Right ventricle myocardium inferior (tissue), 1 donor: ENCODE measurements around the gene GLS. TPM values are rescaled to one million over a fixed set of nuclear protein-coding genes. Genes with fewer than 3 reads are reported as not detected.
"Not testable (repeated sequence)": the region's sequence is repeated elsewhere in the genome, so short reads cannot be mapped to it uniquely, and the experiment has no call there.

Source experiments
- ATAC-seq: fragments of 200-7000 bp; cut with Tn5 transposase; one replicate; pipeline ENCODE4 v1.9.1; 2020; ENCODE audit warnings: mild to moderate bottlenecking, moderate library complexity
- DNase-seq: peaks from one replicate; pipeline ENCODE4 v3.0.0; 2021; ENCODE audit errors: missing footprints
- intact Hi-C: fragments of 100-400 bp; cut with DNase I; formaldehyde crosslinking; loops from one replicate; pipeline ENCODE4 v1.11.0; 2022
- total RNA-seq: library from RNA; stranded (reverse); fragmentation: NEBNext Ultra II Directional; extraction: Animal tissue kit (Norgen Biotek cat#: 25700); gene quantifications from one replicate; pipeline ENCODE4 v1.2.1, GENCODE V29; 2021
- donor health status: DM: no; HTN: yes; CAD: no; lungs with severe emphysema.

GLS gene
- total RNA-seq, 1 donor from 2014 or later: 44.8 TPM

DNA sequence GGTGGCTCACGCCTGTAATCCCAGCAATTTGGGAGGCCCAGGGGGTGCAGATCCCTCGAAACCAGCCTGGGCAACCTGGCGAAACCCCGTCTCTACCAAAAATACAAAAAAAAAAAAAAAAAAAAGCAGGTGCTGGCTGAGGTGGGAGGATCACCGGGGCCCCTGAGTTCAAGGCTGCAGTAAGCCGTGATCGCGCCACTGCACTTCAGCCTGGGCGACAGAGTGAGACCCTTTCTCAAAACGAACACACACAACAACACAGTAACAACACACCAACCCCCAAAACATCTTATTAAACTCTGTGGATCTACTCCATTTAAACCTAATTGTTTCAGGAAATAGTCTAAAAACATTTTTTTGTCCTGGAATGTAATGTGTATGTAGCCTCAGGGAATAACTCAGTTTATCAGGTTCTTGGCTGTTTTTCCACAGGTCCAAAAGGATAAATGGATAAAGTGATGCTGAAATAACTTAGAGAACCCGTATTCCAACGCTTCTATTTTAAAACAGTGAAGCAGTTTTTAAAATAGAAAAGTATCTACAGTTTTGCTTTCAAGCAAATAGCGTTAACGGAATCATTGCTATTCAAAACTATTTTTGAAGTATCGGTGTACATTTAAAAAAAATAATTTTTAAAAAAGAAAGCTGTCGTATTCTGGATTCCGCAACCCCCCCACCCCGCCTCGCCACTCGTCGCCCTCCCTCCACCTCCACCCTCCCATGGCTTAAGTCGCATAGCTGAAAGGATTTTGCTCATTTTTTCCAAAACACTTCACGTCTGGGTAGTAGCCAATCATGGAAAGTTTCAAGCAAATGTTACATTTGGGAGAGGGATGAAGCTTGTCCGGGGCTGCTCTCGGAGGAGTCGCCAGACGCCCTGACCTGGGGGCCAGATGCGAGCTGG is 895 bp upstream of the GLS start:
- intact Hi-C loops: loop anchor here (2.0 kb wide), 1 partner anchor 141 kb away; no protein-coding TSS in a partner anchor
- peak; percentile 24 for ATAC-seq
- peak; percentile 44 for DNase-seq

DNA sequence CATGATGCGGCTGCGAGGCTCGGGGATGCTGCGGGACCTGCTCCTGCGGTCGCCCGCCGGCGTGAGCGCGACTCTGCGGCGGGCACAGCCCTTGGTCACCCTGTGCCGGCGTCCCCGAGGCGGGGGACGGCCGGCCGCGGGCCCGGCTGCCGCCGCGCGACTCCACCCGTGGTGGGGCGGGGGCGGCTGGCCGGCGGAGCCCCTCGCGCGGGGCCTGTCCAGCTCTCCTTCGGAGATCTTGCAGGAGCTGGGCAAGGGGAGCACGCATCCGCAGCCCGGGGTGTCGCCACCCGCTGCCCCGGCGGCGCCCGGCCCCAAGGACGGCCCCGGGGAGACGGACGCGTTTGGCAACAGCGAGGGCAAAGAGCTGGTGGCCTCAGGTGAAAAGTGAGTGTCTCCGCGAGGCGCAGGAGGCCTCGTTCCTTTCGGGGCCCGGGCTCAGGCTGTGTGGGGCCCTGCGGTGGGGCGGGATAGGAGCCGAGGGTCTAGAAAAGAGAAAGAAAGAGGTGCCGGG is 520 bp downstream of the GLS start:
- intact Hi-C loops: loop anchor here (2.0 kb wide), 1 partner anchor 140 kb away; no protein-coding TSS in a partner anchor
- ATAC-seq (peak; percentile 4), DNase-seq (no peak)

DNA sequence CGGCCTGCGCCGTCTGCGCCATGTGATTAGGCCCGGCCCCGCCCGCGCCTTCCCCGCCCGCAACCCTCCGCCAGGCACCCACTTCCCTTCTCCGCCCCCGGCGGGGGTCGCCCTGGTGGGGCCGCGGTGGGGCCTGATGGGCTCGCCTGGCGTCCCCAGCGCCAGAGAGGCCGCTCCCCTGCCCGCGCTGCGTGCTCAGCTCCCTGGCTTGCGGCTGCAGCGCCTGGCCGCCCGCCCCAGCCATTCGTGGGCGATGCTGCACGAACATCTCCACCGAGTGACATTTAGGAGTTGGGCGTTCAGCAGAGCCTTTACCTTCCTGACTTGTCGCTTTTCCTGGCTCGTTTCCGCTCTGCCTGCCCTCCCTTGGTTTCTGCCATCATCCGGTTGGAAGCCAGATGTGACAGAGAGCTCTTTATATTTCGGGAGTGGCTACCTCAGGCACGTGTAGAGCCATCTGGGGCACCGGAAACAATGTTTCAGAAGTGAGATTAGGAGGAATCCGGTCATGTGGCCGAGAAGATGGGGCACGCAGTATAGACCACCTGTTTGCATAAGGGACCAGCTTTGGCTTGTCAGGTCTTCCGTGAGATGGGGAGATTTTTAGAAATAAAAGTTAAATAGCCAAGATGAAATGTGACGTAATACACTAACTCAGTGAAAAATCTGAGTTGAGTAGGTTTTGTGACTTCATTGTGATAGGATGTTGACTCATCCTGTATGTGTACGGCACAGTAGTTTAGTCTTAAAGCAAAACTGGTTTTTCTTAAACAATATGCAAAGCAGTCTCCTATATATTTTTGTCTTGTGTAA is 1.2 kb downstream of the GLS start:
- peak; percentile 37 for ATAC-seq
- DNase-seq: peak; percentile 86
- intact Hi-C loops: loop anchor here (2.0 kb wide), 2 partner anchors 133 to 139 kb away; partner anchors contain the start of gene STAT1

DNA sequence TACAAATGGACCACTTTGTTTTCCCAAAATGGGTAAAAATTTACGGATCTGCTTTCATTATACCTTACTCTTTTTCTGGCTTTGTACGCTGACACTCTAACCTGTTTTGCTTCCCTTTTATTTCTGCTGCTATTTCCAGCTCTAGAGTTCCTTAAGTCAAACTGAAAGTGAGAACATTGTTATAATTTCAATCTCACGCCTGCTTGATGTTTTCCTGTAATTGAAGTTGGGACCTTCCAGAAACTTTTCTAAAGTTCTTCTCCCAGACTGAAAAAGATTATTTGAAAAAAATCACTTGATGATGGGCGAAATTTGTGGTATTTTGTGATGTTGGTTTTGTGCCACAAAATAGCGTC is 1.8 kb downstream of the GLS start:
- no peak for ATAC-seq

DNA sequence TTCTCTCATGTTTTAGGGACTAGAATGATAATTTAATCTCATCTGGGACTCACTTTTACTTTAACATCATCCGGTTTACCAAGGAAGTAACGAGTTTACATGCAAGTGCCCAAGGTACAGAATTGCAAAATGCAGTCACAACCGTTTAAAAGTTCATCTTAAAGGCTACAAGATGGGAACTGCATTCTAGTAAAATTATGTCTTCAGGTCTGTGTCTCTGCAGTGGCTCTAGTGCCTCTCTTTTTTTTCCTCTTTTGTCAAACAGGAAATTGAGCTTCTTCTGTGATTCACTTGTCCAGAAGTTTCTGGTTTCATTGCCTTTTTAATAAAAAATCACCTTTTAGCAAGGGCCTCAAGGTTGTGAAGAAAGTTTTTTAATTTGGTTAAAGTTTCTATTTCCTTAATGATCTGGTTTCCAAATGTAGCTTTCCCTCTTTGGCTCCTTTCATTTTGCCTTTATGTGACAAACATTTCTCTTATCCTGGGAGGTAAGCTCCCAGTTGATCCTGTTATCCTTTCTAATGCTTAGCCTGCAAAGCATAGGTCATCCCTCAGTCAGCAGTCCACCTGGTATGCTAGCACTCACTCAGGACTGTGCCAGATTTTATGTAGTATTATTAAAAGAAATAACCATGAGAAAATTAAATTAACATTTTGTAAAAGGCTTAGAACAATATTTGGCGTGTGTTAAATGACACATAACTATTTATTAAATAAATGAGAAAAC is 2.4 kb downstream of the GLS start:
- no peak for ATAC-seq
- DNase-seq: no peak
- intact Hi-C loops: loop anchor here (2.0 kb wide), 1 partner anchor 132 kb away; the partner anchor contains the start of gene STAT1

More for the DNA sequence above, 1.8 kb downstream of the GLS start:
- intact Hi-C loops: loop anchor here (2.0 kb wide), 1 partner anchor 132 kb away; the partner anchor contains the start of gene STAT1
- no peak for DNase-seq

DNA sequence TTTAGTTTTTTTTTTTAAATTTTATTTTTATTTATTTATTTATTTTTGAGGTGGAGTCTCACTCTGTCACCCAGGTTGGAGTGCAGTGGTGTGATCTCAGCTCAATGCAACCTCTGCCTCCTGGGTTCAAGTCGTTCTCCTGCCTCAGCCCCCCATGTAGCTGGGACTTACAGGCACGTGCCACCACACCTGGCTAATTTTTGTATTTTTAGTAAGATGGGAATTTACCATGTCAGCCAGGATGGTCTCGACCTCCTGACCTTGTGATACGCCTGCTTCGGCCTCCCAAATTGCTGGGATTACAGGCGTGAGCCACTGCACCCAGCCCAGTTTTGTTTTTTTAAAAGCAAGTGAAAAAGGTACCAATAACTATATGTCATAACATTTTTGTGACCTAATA is 5.2 kb downstream of the GLS start:
- intact Hi-C loops, DNase-seq, ATAC-seq: not testable (repeated sequence)

DNA sequence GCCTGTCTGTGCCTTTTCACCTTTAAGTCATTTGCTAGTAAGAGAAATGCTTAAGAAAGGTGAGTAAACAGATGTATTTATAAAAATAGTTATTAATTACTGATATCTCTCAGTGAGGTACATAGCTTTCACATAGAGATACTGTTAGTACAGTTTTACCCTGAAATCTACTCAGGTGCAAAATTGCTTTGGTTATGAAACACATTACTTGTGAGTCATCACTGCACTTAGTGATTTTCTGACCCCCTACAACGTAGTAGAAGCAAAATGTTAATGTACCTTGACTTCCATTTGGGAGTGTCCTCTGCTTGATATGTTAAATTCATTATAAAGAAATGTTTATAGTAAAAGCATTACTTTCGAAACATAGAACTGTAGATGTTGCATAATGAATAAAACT is 6.5 kb downstream of the GLS start:
- ATAC-seq (no peak), DNase-seq (no peak)
- intact Hi-C loops: no loop called here

DNA sequence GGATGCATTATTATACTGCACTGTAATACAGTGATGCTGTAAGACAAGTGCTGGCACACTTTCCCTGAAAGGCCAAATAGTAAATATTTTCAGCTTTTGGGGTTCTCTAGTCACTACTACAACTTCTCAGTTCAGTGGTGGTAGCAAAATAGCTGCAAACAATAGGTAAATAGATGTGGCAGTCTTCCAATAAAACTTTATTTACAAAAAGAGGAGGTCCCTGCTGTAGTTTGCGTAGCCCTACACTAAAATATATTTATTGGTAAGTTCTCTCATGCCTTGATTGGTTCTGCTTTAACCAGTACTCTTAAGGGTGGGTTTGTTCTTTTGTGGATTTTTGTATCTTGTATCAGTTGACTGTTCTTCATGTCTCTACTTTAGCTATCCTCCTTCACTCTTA is 7.8 kb downstream of the GLS start:
- intact Hi-C loops: no loop called here
- DNase-seq: no peak
- ATAC-seq: no peak

DNA sequence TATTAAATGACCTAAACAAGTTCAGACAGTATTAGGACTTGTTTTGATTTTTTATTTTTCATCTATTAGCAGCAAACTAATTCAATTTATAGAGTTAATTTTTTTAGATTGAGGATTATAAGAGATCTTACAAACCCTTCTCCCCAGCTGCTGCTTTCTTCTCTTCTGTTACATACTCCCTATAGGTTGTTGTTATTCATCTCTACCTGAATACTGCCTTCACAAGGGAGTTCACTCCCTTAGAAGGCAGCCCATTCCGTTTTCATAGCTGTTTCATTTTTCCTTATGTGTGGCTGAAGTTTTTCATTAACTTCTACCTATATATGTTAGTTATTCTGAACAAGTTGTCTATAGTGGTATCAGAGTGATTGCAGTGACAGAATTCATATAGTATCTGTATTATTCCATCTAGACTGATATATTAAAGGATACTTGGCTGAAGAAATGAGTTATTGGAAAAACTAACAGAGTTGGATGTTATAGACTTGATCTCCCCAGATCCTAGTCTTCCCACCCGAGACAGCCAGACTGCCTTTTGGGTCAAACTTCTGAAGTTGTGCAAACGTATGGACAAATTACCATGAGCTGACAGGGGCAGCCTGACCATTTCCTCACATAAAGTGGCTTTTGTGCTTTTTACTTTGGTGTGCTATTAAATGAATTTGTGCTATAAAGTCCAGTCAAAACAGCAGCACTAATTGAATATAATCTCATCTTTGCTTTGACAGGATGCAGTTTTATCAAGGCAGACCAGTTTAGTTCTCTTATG is 8.7 kb downstream of the GLS start:
- ATAC-seq: no peak
- no peak for DNase-seq
- intact Hi-C loops: no loop called here

DNA sequence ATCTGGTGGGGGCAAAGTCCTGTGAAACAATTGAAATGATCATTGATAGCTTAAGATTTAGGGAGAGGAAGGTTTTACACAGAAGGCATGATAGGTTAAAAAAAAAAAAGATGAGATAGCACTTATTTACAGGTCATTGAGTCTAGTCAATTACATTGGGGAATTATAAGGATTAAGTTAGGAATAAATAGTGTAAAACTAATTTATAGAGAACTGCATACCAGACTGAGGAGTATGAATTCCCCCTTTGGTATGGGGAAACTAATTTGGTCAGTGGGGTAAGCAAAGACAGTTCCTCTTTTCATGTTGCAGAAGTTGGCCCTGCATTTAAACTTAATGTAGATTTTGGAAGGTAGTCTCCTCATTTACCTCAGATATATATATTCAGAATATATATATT is 10.8 kb downstream of the GLS start:
- DNase-seq (no peak), ATAC-seq (no peak)
- intact Hi-C loops: loop anchor here (5.0 kb wide), 1 partner anchor 46 kb away; no protein-coding TSS in a partner anchor

DNA sequence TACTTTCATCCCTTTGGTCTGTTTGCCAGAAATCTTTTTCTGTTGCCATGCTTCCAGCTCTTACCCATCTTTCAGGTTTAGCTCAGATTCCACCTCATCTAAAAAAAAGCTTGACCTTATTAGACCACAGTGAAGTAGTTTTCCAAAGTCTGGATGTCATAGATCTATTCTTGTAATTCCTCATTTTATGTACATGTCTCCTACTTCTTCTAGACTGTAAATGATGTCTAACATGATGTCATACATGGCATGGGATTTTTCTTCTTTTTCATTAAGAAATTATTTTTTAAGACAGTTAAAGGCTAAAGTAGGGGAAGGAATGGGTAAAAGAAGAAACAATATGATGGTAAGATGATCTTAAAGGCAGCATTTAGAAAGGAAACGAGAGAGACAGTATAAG is 11.3 kb downstream of the GLS start:
- ATAC-seq (no peak), DNase-seq (no peak)
- intact Hi-C loops: loop anchor here (5.0 kb wide), 1 partner anchor 45 kb away; no protein-coding TSS in a partner anchor

DNA sequence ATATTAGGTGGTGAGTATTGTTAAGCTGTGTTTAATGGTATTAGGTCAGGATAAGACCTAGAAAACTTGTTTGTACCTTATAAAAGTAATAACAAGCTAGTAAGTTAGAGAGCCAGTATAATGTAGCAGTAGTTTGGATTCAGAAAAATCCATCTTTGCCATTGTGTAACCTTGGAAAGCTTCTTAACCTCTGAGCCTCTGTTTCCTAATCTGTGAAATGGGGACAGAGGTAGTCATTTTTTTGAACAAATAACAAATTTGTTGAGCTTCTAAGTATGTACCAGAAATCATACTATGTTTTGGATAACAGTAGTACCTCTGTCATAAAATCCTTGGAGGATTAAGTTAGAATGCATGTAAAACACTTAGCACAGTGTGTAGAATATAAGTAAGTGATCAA is 12.5 kb downstream of the GLS start:
- no peak for DNase-seq
- ATAC-seq: no peak
- intact Hi-C loops: loop anchor here (5.0 kb wide), 1 partner anchor 44 kb away; no protein-coding TSS in a partner anchor

DNA sequence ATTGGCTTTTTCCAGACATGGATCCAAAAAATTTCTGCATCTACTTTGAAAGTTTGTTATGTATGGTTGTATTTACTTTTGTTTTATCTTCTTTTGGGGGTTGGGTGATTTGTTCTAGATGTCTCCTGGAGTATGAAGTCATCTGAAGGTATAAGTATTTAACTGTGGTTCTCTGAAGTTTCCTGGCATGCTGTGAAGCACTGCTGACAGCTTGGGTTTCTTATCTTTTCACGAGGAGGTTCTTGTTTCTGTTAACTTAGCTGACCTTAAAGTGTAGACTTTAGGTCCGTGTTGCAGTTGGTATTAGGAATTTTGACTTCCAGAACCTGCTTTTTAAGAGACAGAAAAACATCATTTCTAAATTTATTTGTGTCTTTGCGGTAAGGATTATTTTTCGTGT is 15.9 kb downstream of the GLS start:
- intact Hi-C loops: no loop called here
- ATAC-seq: peak; percentile 37
- DNase-seq: no peak

DNA sequence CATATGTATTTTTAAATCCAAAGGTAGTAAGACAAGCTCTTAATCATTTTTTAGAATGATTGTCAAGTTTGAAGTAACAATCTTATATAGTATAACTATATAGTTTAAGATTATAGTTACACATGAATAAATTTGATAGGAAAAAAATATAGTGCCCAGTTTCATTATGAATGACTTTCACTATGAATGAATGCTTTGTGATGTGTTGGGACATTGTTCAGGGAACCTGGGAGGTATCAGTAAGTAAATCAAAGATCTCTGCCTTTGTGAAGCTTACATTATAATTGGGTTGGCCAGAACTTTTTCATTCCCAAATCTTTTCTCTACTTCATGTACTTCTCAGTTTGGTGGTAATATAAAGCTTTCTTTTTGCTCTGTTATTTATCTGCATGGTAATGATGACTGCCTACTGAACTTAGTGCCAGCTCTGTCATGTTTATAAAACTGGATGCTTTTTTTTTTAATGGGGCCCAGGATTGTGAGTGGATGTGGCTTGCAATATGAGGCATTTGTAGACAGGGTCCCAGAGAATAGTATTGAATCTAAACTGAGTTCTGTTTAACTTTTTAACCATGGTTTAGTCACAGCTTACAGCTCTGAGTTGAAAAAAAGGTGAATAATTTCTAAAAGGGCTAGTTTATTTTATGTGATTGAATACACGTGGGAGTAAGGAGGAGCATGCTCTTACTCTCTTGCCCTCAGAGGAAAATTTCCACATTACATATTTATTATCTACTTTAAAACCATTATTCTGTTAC is 23.3 kb downstream of the GLS start:
- intact Hi-C loops: no loop called here
- no peak for DNase-seq
- ATAC-seq: no peak

DNA sequence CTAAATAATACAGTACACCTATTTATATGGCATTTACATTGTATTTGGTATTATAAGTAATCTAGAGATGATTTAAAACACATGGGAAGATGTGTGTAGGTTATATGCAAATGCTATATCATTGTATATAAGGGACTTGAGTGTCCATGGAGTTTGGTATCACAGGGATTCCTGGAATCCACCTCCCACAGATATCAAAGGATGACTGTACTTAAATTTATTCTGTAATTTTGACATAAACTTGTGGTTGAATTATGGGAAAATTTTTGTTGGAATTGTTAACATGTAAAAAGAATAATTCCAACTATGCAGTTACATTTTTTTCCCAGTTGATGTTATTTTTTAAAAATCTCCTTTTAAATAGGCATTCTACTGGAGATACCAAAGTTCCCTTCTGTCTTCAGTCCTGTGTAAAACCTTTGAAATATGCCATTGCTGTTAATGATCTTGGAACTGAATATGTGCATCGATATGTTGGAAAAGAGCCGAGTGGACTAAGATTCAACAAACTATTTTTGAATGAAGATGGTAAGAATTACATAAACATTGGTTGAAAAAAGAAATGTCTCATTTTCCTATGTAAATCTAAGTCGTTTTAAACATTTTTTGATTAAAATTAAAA is 24.1 kb downstream of the GLS start:
- ATAC-seq: no peak
- no peak for DNase-seq
- intact Hi-C loops: no loop called here

DNA sequence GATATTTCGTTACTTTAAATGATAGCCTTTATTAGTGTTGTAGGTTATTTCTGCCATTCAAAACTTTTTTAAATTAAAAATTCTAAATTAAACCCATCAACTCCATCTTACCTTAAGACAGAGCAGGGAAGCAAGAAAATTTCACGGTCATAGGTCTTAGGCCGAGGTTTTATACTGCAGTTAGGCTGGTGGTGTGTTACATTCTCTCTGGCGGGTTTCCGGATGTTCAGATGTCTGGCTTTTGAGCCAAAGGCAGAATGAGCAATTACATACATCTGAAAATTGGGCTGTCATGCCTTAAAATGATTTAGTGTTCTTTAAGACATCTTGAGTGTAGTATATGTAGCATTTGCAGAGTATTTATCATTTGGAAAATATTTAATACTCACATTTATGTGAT is 27.9 kb downstream of the GLS start:
- no peak for ATAC-seq
- intact Hi-C loops: no loop called here

DNA sequence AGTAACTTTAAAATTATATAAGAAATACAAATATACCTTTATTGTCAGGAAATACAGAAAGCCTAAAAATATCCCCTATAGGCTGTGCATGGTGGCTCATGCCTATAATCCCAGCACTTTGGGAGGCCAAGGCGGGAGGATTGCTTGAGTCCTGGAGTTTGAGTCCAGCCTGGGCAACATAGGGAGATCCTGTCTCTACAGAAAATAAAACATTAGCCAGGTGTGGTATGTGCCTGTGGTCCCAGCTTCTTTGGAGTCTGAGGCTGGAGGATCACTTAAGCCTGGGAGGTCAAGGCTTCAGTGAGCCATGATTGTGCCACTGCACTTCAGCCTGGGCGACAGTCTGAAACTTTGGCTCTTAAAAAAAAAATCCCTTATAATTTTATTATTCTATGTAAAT is 29.1 kb downstream of the GLS start:
- DNase-seq: no peak
- ATAC-seq: no peak
- intact Hi-C loops: no loop called here

More for the DNA sequence above, 27.9 kb downstream of the GLS start:
- DNase-seq: no peak
